ENCODE data around the gene PLCB2.

PLCB2 gene

DNA sequence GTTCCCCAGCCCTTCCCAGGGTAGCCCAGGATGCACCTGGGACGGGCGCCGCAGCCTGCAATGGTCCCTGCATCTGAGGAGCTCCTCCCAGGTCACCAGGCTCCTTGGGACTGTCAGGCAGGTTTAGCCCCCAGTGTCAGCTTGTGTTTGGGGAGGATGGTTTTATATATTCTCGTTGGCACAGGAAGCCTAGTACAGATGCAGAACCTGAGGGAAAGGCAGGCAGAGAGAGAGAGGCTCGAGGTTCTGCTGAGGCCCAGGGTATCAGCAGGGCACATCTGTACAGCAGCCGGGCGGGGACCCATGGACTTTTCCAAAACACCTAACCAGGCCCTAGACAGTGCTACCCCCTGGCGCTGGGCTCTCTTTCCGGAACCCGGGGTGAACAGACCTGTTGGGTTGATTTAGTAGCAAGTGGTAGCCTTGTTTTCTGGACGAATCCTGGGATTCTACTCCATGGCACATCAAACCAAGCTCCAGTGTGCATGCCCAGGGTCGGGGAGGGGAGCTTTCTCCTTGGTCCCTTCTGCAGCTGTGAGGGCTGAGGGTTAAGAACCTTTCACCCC, 60.2 kb downstream of the PLCB2 start:
- Histone ChIP-seq H3K4me3 (ENCODE audit: low read depth in 1 of 2, low read length in 1 of 2) (no peak overlapping the region), H3K4me1 (ENCODE audit: control insufficient read depth in 1 of 2, insufficient read depth in 1 of 2, low read depth in 1 of 2, low read length in 1 of 2) (peaks cover 3 to 6% of the 10 kb centered on the region in 2 experiments)
- TF ChIP-seq, protein P1, sequence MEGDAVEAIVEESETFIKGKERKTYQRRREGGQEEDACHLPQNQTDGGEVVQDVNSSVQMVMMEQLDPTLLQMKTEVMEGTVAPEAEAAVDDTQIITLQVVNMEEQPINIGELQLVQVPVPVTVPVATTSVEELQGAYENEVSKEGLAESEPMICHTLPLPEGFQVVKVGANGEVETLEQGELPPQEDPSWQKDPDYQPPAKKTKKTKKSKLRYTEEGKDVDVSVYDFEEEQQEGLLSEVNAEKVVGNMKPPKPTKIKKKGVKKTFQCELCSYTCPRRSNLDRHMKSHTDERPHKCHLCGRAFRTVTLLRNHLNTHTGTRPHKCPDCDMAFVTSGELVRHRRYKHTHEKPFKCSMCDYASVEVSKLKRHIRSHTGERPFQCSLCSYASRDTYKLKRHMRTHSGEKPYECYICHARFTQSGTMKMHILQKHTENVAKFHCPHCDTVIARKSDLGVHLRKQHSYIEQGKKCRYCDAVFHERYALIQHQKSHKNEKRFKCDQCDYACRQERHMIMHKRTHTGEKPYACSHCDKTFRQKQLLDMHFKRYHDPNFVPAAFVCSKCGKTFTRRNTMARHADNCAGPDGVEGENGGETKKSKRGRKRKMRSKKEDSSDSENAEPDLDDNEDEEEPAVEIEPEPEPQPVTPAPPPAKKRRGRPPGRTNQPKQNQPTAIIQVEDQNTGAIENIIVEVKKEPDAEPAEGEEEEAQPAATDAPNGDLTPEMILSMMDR (IDR thresholded peaks at IDR 0.05), result no peak

DNA sequence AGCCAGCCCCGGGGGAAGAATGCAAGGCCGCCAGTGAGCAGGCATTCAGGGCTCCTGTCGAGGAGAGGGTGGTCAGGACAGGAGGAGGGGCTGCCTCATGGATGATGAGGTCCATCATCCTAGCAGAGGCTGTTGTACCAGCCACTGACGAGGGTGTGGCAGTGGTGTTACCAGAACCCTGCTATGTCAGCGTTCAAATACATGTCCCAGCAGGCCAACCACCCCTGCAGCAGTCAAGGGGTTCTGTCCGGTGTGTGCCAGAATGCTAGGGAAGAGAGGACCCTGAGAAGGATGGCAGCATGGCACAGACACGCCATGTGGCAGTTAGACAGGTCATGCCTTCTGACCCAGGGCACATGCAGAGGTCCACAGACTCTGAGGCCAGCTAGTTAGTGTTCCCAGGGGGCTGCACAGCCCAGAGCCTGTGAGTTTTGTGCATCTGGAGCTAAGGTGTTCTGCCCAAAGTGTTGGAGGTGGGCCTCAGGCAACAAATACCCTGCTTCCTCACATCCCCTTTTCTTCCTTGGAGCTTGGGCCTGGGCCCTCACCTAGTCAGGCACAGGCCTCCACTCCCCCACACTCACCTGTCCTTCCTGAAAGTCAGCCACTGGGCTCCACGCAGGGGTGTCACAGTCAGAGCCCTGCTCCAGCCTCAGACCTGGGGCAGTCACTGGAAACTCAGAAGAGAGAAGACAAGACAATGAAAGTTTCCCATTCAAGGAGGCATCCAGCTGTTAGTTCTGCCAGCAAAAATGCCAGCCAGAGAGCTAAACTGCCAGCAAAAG, 61.0 kb downstream of the PLCB2 start:
- H3K27ac ChIP-seq, result no peak overlapping the region
- H3K4me1 ChIP-seq (ENCODE audit: control insufficient read depth in 1 of 2, insufficient read depth in 1 of 2, low read depth in 1 of 2, low read length in 1 of 2), result no peaks in the 10 kb centered on the region
- TF ChIP-seq, protein P1 (IDR thresholded peaks at IDR 0.05), result no peak
- H3K27me3 ChIP-seq, result peaks cover 30% of the 10 kb centered on the region
- H3K4me3 ChIP-seq (ENCODE audit: low read depth in 1 of 2, low read length in 1 of 2), result no peak overlapping the region
- no peaks in the 10 kb centered on the region for H3K36me3 ChIP-seq
- no peaks in the 10 kb centered on the region for H3K9me3 ChIP-seq

More for the DNA sequence above, 60.2 kb downstream of the PLCB2 start:
- Histone ChIP-seq H3K9me3 (no peaks in the 10 kb centered on the region), H3K36me3 (no peaks in the 10 kb centered on the region), H3K27me3 (peaks cover 38% of the 10 kb centered on the region), H3K27ac (no peak overlapping the region)

DNA sequence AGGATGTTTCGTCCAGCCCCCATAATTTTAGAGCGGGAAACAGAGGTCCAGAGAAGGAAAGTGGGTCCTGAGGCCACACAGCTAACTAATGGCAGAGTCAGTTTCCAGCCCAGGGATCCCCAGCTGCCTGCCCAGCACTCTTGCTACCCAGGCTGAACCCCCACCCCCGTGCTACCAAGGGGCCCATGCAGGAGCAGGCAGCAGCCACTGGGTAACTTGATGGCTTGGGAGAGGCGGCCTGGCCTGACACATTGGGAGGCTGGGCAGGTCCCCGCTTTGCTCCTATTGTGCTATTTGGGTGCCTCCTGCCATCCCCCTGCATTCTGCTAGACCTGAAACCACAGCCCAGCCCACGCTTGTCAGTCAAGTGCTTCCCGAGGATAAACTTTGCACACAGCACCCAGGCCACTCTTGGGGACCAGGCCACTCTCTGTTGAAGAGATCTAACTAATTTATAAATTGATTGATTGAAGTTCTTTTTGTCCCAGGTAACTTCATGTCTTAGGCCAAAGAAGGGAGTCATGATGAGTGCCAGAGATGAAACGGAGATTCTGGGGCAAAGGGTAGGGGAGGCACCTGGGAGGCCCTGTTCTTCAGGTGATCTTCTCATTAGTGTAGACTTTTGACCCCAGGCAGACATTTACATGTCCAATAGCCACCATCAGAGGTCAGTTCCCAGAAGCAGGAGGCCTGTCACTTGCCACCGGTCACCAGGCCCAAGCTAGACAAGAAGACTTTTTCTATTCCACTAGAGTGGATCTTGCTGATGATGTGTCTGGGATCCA, 61.9 kb downstream of the PLCB2 start:
- Histone ChIP-seq H3K36me3 (no peaks in the 10 kb centered on the region), H3K27ac (no peak overlapping the region), H3K9me3 (no peaks in the 10 kb centered on the region), H3K4me1 (ENCODE audit: control insufficient read depth in 1 of 2, insufficient read depth in 1 of 2, low read depth in 1 of 2, low read length in 1 of 2) (no peaks in the 10 kb centered on the region), H3K4me3 (ENCODE audit: low read depth in 1 of 2, low read length in 1 of 2) (no peak overlapping the region), H3K27me3 (peaks cover 22% of the 10 kb centered on the region)
- TF ChIP-seq, protein P1 (IDR thresholded peaks at IDR 0.05), result no peak

DNA sequence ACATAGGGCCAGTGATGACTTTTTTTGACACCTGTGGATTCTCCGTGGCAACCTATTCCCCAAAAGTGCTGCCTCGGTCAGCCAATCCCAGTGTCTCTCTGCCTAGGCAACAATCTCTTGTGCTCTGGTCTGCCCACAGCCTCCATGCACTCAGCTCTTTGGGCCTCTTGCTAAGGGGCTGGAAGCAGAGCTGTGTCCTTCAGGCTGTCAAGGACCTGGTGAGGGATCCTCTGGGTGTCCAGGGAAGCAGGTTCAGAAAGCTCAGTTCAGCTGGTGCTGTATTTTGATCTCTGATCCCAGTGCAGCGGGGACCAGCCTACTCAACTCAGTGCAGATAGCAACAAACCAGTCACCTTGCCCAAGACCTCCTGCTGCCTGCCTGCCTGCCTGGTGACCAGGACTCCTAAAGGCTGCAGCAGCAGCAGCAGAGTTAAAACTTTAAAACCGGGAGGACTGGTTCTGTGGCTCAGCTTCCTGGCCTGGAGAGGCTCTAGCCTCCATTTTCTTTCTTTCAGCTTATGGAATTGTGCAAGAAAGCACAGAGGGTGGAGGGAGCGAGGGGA, 62.7 kb downstream of the PLCB2 start:
- H3K36me3 ChIP-seq, result no peaks in the 10 kb centered on the region
- H3K4me1 ChIP-seq (ENCODE audit: control insufficient read depth in 1 of 2, insufficient read depth in 1 of 2, low read depth in 1 of 2, low read length in 1 of 2), result no peaks in the 10 kb centered on the region
- no peak overlapping the region for H3K4me3 ChIP-seq (ENCODE audit: low read depth in 1 of 2, low read length in 1 of 2)
- peaks cover 20% of the 10 kb centered on the region for H3K27me3 ChIP-seq
- TF ChIP-seq, protein P1 (IDR thresholded peaks at IDR 0.05), result no peak
- no peak overlapping the region for H3K27ac ChIP-seq
- no peaks in the 10 kb centered on the region for H3K9me3 ChIP-seq

DNA sequence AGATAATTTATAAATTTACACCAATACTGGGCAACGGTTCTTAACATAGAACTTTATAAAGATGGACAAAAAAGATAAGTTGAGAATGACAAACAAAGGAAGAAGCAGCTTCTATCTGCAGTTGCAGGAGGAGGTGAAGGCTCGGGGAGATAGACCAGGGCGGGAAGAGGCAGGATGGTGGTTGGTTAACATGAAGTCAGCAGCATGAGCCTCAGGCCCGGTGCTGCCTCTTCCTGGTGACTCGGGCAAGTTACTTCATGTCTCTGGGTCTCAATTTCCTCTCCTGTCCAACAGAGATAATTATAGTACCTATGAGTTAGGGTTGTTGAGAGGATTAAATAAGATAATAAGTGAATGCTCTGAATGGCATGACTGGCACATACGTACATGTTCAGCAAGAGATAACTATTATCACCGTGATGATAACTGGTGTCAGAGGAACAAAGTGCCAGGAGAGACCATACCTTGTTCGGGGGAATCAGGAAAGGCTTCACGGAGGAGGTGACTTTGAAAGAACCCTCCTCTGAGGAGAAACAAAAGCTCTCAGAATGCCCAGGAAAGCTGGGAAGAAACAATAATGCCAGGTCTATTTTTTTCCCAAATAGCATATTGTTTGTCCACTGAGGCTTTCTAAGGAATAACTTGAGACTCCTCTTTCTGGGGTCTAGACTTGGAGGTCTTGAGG, 64.5 kb downstream of the PLCB2 start:
- Histone ChIP-seq H3K4me3 (ENCODE audit: low read depth in 1 of 2, low read length in 1 of 2) (no peak overlapping the region), H3K27ac (no peak overlapping the region), H3K27me3 (peaks cover 24% of the 10 kb centered on the region), H3K9me3 (no peaks in the 10 kb centered on the region), H3K36me3 (no peaks in the 10 kb centered on the region), H3K4me1 (ENCODE audit: control insufficient read depth in 1 of 2, insufficient read depth in 1 of 2, low read depth in 1 of 2, low read length in 1 of 2) (peaks cover 6 to 11% of the 10 kb centered on the region in 2 experiments)
- TF ChIP-seq, protein P1 (IDR thresholded peaks at IDR 0.05), result no peak
